Activated T-helper 1 cell treated with Interleukin-2 at 50 U/mL for 16 hours (primary cell): Measurements from ENCODE around the gene ACVR2A.
A peak's percentile ranks its signal among the peaks of the same experiment; 100 is the strongest.

ENCODE experiments used
- DNase-seq: peaks from one replicate; pipeline ENCODE4 v3.0.0-alpha.2; 2020; ENCODE audit warnings: low read depth

The ACVR2A gene

DNA sequence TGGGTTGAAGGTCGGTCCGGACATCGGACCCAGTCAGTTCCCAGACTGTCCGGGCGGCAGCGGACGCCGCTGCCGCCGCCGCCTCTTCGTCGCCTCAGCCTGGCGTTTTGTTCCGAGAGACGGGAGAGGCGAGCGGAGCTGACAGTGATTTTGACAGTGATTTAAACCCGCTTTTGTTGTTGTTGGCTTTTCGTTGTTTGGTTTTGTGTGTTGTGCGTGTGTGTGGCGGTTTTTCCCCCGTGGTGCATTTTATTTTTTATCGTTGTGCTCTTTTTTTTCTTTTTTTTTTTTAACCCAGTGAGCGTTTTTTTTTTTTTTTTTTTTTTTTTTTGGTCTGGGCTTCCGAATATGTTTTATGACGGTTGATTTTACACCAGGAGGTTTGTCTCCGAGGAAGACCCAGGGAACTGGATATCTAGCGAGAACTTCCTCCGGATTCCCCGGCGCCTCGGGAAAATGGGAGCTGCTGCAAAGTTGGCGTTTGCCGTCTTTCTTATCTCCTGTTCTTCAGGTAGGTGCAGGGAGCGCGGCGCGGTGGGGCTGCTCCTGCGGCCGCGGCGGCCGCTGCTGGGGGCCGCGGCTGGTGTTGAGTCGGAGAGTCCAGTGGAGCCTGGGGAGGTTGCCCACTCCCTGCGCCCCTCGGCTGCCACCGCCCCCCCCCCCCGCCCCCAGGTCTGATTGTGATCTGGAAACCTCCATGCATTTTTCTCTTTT is at the start of gene ACVR2A:
TSS of gene ACVR2A (plus strand) at position 333 of the 714 bp plus-strand sequence. CDS start at position 457, 124 bp downstream.
- no peak for DNase-seq

DNA sequence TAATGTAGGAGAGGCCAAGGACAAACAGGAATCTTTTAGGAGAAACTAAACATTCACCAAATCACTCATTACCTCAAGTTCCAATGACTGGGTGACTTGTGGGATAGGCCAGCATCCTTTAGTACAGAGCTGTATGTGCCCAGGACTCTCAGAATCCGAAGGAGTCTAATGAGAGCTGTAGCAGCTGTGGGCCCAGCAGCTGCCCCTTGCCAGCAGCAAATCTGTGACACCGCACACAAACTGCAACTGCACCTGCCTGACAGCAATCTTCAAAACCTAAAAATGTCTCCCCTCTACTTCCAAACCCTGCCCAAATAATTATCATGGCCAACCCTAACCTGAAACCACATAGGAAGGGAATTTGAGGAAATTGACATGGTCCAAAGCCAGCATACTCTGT is 44.5 kb upstream of the ACVR2A start:
- no peak for DNase-seq

DNA sequence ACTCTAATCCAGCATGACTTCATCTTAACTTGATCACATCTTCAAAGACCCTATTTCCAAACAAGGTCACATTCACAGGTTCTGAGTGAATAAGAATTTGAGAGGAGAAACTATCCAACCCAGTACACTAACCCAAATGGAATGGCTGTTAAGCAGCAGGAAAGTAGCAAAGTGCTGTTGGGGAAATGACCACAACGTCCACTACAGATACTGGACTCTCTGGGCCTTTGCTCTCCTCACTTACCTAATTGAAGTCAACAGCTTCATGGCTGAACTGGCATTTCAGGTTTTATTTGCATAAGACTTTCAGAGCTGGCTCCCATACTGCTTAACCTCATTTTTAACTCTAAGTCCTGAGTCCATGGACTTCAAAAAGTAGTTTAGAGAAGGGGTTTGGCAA is 38.0 kb upstream of the ACVR2A start:
- no peak for DNase-seq

DNA sequence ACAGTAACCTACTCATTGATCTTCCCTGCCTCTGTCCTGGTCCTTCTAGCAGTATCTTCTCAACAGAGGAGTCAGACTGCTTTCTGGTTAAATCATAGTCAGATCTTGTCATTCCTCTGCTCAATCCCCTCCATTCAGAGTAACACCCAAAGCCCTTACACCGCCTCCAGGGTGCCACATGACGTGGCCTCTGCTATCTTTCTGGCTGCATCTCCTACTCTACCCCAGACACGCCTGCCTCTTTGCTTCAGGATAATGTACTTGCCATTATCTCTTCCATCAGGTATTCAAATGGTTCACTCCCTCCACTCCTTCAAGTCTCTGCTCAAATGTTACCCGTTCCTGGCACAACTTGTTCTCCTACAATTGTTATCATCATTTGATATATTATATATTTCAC is 36.3 kb upstream of the ACVR2A start:
- DNase-seq: no peak

DNA sequence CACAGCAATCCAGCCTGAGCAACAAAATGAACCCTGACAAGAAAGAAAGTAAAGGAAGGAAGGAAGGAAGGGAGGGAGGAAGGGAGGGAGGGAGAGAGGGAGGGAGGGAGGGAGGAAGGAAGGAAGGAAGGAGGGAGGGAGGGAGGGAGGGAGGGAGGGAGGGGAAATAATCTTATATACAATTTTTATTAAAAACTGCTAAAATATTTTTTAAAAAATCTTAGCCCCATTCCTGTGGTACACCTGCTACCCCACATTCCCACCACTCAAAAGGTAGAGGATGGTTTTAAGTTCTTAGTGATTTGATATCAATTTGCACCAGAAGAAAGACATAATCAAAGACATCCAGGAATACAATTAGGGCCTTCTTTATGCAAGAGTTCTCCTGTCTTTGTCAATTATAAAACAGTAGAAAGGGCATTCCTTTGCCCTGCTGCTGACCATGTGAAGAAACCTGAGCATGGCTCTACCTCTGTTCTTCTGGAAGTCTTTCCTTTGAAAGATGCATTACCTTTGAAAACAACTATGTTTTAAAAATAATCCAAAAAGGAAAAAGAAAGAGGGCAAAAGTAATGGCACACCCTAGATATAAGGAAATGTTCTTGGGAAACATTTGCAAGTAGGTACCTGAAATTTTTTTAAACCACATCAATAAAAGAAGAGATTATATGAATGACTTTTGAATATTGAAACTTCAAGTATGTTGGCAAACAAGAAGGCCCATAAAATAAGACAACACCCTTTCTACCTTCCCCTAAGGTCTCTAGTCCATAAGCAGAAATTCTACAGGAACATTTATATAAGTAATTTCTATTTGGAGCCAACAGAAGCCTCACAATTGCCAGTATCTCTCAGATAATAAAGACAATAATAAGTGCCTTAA is 33.7 kb upstream of the ACVR2A start:
- no peak for DNase-seq

DNA sequence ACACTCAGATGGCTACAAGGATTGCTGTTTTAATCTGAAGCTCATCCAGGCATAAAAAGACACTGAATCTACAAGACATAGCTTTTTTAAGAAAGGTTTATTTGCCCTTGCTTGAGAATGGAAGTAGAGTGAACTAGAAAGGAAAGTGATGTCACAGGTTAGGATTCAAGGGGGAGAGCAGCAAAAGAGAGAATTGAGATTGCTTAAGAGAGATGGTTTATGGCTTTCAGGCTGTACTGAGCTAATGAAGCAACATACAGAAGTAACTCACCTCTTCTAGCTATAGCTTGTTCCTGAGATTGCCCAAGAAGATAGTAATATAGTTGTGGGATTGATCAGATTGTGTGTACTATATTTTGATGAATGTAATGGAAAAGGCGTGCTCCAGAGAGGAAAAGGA is 26.1 kb upstream of the ACVR2A start:
- no peak for DNase-seq

DNA sequence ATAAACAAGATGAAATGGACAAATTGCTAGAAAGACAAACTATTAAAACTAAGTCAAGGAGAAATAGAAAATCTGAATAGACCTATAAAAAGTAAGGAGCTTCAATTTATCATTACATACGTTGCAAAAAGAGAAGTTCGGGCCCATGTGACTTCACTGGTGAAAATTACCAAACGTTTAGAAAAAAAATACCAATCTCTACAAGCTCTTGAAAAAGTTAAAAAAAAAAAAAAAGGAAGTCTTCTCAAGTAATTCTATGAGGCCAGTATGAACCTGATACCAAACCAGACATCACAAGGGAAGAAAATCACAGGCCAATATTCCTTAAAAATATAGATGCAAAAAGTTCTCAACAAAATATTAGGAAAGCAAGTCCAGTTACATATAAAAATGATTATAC is 20.2 kb upstream of the ACVR2A start:
- no peak for DNase-seq

DNA sequence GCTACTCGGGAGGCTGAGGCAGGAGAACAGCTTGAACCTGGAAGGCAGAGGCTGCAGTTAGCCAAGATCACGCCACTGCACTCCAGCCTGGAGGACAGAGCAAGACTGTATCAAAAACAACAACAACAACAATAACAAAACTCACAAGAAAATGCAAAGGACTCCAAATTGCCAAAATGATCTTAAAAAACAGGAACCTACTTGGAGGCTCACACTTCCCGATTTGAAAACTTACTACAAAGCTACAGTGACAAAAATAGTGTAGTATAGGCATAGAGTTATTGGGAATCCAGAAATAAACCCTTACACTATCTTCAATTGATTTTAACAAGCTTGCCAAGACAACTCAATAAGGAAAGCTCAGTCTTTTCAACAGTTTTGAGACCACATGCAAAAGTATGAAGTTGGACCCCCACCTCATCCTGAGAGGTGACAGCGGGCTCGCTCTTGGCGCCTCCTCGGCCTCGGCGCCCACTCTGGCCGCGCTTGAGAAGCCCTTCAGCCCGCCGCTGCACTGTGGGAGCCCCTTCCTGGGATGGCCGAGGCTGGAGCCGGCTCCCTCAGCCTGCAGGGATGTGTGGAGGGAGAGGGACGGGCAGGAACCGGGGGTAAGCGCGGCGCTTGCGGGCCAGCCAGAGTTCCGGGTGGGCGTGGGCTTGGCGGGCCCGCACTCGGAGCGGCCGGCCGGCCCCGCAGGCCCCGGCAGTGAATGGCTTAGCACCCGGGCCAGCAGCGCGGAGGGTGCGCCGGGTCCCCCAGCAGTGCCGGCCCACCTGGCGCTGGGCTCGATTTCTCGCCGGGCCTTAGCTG is 18.3 kb upstream of the ACVR2A start:
- DNase-seq: no peak

DNA sequence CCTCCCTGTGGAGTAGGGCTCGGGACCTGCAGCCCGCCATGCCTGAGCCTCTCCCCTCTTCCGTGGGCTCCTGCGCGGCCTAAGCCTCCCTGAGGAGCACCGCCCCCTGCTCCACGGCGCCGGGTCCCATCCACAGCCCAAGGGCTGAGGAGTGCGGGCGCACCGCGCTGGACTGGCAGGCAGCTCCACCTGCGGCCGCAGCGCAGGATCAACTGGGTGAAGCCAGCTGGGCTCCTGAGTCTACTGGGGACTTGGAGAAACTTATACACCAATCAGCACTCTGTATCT is 17.8 kb upstream of the ACVR2A start:
- DNase-seq: no peak

DNA sequence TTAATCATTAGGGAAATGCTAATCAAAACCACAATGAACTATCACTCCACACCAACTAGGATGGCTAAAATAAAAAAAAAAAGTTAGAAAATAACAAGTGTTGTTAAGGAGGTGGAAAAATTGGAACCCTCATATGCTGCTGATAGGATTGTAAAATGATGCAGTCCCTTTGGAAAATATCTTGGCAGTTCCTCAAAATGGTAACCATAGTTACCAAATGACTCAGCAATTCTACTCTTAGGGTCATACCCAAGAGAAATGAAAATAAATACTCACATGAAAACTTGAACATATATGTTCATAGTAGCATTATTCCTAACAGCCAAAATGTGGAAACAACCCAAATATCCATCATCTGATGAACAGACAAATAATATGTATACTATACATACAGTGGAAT is 15.7 kb upstream of the ACVR2A start:
- no peak for DNase-seq

DNA sequence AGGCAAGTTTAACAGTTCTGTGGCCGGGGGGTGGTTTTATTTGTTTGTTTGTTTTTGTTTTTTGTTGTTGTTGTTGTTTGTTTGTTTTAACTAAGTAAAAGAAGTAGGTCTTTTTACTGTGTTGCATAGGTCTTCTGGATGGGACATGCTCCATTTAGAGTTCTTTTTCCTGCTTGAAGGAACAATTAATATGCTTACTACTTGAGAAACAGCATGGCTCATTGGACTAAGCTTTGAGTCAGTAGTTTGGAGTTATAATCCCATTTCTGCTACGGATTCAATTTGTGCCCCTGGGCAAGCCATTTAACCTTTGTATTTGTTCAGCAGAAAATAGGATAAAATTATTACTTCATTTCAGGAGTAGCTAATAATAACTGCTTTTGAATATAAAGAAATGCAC is 8.7 kb upstream of the ACVR2A start:
- DNase-seq: no peak

DNA sequence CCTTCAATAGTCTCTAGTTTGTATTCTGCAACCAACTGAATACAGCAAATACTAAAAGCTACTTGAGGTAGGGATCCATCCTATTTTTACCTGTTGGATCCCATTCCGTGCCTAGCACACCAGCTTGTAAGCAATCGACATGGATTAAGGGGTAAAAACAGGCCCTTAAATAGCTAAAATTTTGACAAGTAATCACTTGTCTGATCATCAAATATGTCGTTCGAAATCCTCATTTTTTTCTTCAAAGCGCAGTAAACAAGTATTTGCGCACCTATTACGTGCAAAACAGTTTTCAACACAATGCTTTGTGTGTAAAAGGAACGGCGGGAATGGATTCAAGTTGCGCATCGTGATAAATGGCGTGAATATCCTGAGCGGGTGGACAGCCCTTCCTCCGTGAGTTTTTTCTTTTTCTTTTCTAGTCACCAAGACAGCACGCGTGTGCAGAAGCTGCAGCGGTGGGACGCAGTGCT is 1.4 kb upstream of the ACVR2A start:
- DNase-seq: no peak

DNA sequence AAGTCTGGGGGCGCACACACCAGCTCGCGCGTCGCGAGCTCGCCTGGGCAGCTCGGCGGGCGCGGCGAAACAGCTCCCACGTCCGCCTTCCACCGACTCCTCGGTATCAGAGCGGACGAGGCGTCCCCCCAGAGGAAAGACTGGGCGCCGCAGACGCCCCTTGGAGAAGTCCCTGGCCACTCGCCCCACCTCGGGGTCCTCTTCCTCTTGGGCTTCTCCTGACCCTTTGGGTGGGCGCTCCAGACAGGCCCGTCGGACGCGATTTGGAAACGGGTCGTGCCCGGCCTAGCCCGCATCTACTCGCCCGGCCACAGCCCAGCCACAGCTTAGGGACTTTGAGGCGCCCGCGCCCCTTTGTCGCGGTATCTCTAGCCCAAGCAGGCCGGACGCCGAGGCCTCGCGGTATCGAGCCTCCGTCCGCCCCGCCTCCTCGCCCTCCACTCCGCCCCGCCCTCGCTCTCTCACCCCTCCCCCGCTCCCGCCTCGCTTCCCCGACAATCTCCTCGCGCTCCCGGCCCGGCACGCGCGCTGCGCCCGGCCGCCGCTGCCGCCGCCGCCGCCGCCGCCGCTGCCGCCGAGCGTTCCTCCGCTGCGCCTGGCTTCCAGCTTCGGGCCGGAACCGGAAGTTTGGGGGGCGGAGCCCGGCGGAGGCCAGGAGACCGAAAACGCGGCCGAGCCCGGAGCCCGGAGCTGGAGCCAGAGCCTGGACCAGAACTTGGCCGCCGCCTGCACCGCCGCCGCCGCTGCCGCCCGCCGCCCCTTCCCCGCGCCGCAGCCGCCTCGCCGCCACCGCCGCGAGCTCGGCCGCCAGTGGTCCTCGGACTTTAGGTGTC is 749 bp upstream of the ACVR2A start:
- peak; percentile 79 for DNase-seq

DNA sequence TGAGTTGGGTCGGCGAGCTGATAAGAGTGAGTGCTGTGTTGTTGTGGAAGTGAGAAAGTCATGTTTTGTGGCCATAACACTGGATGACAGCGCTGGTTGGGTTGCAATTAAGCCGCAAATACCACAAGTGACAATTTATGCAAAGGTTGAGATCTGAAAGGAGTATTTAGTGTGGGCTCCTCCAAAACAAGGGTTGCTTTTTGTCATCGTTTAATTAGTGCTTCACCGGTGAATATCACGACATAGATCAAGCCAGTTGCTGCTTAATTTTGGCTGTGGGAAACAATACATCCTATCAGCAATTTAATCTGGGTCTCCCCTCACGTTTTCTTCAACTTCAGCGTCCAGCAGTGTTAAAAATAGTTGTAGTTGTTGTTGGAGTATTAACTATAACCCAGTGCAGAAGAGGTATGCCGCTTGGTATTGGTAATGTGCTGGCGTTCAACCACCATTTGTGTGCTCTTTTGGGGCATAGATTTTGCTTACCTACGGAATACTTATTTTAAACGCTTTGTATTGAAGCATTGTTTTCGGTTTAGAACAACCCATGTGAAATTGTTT is 662 bp downstream of the ACVR2A start:
- DNase-seq: no peak

DNA sequence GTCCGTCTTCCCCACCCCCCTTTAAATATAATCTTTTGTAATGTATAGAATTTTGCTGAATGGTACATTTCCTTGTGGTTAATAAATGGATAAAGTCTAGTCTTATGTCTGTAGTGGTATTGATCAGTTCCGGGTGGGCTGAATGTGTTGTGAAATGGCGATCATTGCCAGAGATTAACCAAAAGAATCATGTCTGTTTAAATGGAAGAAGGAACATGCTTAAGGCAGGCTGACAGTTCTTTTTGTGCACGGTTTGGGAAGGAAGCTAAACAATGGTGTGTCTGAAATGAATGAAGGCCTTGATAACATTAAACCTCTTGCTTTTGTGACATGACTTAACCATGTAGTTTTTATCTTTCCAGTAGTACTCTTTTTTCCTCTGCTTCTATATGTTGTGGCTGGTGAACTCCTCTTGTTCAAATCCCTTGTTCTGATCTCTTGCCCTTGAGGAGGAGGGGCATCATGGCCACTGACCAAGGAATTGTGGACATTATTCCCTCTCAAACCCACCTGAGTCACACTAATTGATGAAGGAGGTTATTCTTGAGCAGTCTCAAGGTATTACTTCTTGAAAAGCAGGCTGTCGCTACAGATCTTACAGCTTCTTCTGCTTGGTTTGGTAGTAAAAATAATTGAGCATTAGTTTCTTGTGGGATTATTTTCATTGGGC is 1.7 kb downstream of the ACVR2A start:
- no peak for DNase-seq

DNA sequence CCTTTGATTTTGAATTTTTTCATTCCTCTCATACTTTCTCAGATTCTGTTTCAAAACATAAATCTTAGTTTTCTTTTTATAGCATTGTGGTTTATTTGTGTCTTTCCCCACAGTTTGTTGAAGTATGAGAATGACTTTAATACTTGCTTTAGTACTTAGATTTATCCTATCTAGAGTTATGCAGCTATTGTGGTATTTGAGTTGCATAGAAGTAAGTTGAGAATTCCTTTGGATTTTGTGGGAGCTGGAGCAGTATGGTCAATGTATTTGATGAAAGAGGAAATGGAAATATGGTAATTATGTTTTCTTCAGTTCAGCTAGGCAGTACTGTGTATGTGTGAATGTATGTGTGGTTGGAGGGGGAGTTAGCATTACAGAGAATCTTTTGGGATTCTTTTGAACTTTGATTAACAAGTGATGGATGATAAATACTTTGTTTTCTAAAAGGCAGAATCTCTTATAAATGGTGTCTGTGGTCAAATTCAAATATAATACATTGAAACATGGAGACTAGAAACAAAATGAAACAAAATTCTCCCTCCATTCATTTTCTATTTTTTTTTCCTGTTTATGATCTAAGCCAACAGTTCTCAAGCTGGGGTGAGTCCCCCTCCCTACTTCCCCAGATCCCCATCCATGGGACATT is 3.0 kb downstream of the ACVR2A start:
- no peak for DNase-seq

DNA sequence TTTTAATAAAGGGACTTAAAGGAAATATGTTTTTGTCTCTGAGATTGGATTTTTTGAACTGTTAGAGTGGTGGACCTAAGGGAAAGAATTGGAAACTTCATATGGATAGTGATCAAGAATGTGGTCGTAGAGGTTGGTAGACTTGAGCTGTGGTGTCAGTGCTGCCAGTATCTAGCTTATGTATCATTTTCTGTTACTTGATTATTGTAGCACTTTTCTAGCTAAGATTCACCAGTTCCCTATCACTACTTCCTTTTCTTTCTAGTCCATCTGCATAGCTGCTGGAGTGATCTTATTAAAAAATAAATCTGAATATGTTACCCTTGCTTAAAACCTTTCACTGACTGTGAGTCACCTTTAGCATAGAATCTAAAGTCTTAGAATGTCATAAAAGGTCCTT is 6.0 kb downstream of the ACVR2A start:
- no peak for DNase-seq

DNA sequence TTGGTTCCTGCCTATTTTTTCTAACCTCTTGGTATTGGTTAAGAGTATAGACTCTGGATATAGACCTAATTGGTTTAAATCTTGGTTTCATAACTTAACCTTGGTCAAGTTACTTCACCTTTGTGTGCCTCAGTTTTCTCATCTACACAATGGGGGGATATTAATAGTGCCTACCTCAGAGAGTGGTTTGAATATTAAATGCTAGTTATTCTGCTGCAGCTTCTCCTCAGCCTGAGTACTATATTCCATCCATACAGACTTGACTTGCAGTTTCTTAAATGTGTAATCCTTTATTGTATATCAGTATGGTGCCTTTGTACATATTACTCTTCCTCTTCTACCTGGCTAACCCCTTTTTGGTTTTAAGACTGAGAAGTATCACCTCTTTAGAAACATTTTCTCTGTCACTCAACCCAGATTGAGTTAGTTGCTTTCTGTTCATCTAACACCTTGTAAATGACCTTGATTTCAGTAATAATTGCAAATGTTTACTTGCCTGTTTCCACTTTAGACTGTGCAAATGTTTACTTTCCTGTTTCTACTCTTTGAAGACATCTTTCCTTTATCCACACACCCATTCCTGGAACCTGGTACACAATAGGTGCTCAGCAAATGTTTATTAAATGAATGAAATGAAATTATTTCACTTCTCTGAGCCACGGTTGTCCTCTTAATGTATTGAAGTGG is 6.6 kb downstream of the ACVR2A start:
- no peak for DNase-seq

DNA sequence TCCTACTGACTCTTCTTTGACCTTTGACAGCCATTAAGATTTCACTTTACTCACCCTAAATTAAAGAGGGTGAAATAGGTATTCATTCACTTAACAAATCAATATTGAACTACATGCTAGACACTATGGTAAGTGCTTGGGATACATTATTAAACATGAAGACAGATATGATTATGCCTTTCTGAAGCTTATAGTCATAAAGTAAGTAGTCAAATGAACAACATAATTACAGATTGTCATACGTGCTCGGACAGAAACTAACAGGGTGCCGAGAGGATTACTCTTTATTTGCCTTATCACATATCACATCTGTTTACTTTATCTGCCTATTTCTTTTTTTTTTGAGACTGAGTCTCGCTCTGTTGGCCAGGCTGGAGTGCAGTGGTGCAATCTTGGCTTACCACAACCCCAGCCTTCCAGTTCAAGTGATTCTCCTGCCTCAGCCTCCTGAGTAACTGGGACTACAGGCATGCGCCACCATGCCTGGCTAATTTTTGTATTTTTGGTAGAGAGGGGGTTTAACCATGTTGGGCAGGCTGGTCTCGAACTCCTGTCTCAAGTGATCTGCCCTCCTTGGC is 9.8 kb downstream of the ACVR2A start:
- DNase-seq: no peak
